Keratinocyte (primary cell): Measurements from ENCODE around the gene DYNC1I1.

Experiments
- EZH2 ChIP-seq: IDR thresholded peaks from one replicate; pipeline ENCODE4 v1.6.1; 2012; ENCODE audit warnings: inconsistent platforms, mild to moderate bottlenecking, low read length, moderate library complexity
- TF ChIP-seq, protein P1 (sequence below), 3 experiments: IDR thresholded peaks in 1 of 3; conservative IDR thresholded peaks in 1 of 3; optimal IDR thresholded peaks in 1 of 3; 2 replicates in 2 of 3; 3 replicates in 1 of 3; pipeline versions ENCODE3 to v1.5.1; 2011; ENCODE audit warnings: low read length in 3 of 3, mild to moderate bottlenecking in 3 of 3, moderate library complexity in 2 of 3, control low read depth in 1 of 3, inconsistent platforms in 1 of 3; ENCODE audit not compliant: insufficient read depth in 2 of 3; ENCODE audit errors: extremely low read depth in 1 of 3

DNA sequence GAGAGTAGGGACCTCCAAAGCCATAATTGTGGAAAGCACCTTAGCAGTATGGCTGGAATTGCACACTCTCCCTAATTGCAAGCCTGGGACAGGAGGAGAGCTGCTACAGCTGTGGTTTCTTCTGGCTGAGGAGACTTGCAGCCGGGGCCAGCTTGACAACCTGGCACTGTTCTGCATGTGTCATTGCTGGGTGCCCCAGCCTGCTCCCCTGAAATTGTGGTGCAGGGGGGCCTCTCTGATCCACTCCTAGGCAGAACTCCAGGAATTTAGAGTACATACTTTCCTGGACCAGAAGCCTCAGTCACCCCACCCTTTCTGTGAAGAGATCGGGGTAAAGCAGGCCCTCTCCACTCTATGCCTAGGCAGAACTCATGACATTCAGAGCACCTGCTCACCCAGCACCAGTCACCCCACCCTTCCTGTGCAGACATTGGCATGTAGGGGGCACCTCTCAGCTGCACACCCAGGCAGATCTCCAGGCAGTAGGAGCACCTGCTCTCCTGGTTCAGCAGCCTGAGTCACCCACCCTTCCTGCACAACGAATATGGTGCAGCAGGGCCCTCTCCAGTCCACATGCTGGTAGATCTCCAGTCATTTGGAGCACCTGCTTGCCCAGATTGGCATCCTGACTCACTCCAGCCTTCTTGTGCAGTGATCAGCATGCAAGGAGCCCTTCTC lies 34.4 kb upstream of the DYNC1I1 start:
- TF ChIP-seq, protein P1, sequence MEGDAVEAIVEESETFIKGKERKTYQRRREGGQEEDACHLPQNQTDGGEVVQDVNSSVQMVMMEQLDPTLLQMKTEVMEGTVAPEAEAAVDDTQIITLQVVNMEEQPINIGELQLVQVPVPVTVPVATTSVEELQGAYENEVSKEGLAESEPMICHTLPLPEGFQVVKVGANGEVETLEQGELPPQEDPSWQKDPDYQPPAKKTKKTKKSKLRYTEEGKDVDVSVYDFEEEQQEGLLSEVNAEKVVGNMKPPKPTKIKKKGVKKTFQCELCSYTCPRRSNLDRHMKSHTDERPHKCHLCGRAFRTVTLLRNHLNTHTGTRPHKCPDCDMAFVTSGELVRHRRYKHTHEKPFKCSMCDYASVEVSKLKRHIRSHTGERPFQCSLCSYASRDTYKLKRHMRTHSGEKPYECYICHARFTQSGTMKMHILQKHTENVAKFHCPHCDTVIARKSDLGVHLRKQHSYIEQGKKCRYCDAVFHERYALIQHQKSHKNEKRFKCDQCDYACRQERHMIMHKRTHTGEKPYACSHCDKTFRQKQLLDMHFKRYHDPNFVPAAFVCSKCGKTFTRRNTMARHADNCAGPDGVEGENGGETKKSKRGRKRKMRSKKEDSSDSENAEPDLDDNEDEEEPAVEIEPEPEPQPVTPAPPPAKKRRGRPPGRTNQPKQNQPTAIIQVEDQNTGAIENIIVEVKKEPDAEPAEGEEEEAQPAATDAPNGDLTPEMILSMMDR (optimal IDR thresholded peaks at IDR 0.05 in 1 of 3, IDR thresholded peaks at IDR 0.05 in 1 of 3, conservative IDR thresholded peaks at IDR 0.05 in 1 of 3; ENCODE audit: extremely low read depth in 1 of 3, insufficient read depth in 2 of 3, low read length in 3 of 3), result no peak
- no peak for TF ChIP-seq EZH2
